NOMO-1 treated with dmso at 0.1 percent for 144 hours (cell line): ENCODE data around the gene EDAR.

Experiments
- DNase-seq: peaks from one replicate; lab custom pipeline; 2025; ENCODE audit not compliant: unreplicated experiment; lab: John Stamatoyannopoulos, UW

Gene EDAR

GRCh38 chr2:108868911-108869310, 120.1 kb downstream of the EDAR start:
- DNase-seq: no peak

GRCh38 chr2:108866041-108866440, 123.0 kb downstream of the EDAR start:
- DNase-seq: no peak

GRCh38 chr2:108858894-108859293, 130.1 kb downstream of the EDAR start:
- DNase-seq: no peak

GRCh38 chr2:108855194-108855593, 133.8 kb downstream of the EDAR start:
- no peak for DNase-seq

DNA sequence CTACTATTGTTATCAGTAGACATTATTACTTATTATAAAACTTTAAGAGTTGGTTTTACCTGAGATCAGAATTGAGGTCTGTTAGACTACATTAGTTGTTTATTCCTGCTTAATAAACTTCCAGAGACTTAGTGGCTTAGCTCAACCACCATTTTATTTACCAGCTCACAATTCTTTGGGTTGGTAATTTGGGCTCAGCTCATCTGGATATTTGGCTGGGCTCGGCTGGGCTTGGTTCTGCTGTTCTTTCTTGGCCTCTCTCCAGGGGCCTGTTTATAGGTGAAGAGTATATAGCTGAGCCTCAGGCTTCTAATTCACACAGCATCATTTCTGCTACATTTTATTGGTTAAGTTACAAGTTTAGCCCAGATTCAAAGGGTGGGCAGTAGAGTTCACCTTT, 134.5 kb downstream of the EDAR start:
- DNase-seq: no peak

GRCh38 chr2:108853421-108853820, 135.6 kb downstream of the EDAR start:
- no peak for DNase-seq

DNA sequence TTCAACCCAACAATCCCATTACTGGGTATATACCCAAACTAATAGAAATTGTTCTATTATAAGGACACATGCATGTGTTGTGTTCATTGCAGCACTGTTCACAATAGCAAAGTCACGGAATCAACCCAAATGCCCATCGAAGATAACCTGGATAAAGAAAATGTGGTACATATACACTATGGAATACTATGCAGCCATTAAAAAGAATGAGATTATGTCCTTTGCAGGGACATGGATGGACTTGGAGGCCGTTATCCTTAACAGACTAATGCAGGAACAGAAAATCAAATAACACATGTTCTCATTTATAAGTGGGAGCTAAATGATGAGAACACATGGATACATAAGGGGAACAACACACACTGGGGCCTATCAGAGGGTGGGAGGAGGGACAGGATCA, 136.6 kb downstream of the EDAR start:
- no peak for DNase-seq

- DNase-seq: no peak
Measured at GRCh38 chr2:108847000-108847399, 142.0 kb downstream of the EDAR start.

DNA sequence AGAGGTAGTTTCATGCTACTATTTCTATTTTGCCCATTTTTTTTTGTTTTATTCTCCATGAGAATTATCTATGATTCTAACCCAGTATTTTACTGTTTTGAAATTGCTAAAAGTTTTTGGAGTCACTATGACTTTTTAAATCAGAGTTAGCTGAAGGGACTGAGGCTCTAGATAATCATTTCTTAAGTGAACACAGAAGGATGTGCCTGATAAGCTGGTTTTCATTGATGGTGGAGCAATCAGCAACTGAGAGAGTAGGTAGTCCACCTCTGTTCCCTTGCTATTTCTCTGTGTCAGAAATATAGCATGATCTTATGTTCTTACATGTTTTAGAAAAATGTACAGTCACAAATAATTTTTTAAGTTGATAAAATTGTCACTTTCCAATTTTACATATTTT, 143.1 kb downstream of the EDAR start:
- no peak for DNase-seq
